ENCODE results near the gene MIA3.
A peak's percentile ranks its signal among the peaks of the same experiment; 100 is the strongest.
"Not testable (repeated sequence)": the region's sequence is repeated elsewhere in the genome, so short reads cannot be mapped to it uniquely, and the experiment has no call there.

Gene MIA3

GRCh38 chr1:222589462-222590302 is 28.2 kb upstream of the MIA3 start, which contains the start of gene TAF1A:
Gene TAF1A, minus strand, starts transcription at chr1:222589933.
- Histone ChIP-seq H3K4me2 (peak within 1 kb of the TSS; percentile 88), H3K36me3 (peaks cover 20% of the 10 kb centered on the region), H3K9ac (peak within 1 kb of the TSS; percentile 79), H3K27ac (peak within 1 kb of the TSS; percentile 52), H3K4me3 (peak within 1 kb of the TSS; percentile 80), H3K9me3 (no peaks in the 10 kb centered on the region), H3K27me3 (no peaks in the 10 kb centered on the region), H3K4me1 (peaks cover 28% of the 10 kb centered on the region), H4K20me1 (0 out of 2 replicates have a peak, but pooled peaks cover 6% of the 10 kb centered on the region)
- TF ChIP-seq Cebpa-rat (IDR thresholded peaks at IDR 0.05) = no peak

GRCh38 chr1:222592171-222592570 is 25.7 kb upstream of the MIA3 start:
- H3K4me3 ChIP-seq = no peak overlapping the region
- no peak overlapping the region for H3K27ac ChIP-seq
- H3K4me1 ChIP-seq = peaks cover 25% of the 10 kb centered on the region
- no peaks in the 10 kb centered on the region for H3K27me3 ChIP-seq
- no peaks in the 10 kb centered on the region for H3K9me3 ChIP-seq
- TF ChIP-seq Cebpa-rat (IDR thresholded peaks at IDR 0.05) = no peak
- H3K36me3 ChIP-seq = peaks cover 8% of the 10 kb centered on the region
- H4K20me1 ChIP-seq = no peaks in the 10 kb centered on the region
- no peak overlapping the region for H3K9ac ChIP-seq
- H3K4me2 ChIP-seq = no peak overlapping the region

- Histone ChIP-seq H3K4me1 (peaks cover 7% of the 10 kb centered on the region), H3K9ac (no peak overlapping the region), H4K20me1 (no peaks in the 10 kb centered on the region), H3K4me2 (no peak overlapping the region), H3K27ac (no peak overlapping the region), H3K4me3 (no peak overlapping the region), H3K36me3 (no peaks in the 10 kb centered on the region), H3K27me3 (no peaks in the 10 kb centered on the region), H3K9me3 (no peaks in the 10 kb centered on the region)
- TF ChIP-seq Cebpa-rat (IDR thresholded peaks at IDR 0.05) = no peak
Observed at GRCh38 chr1:222594789-222595188, 23.1 kb upstream of the MIA3 start.

GRCh38 chr1:222596696-222597095 is 21.2 kb upstream of the MIA3 start:
- no peaks in the 10 kb centered on the region for H4K20me1 ChIP-seq
- H3K4me2 ChIP-seq = no peak overlapping the region
- H3K9ac ChIP-seq = no peak overlapping the region
- H3K36me3 ChIP-seq = no peaks in the 10 kb centered on the region
- H3K4me3 ChIP-seq = no peak overlapping the region
- H3K27me3 ChIP-seq = no peaks in the 10 kb centered on the region
- no peaks in the 10 kb centered on the region for H3K9me3 ChIP-seq
- no peaks in the 10 kb centered on the region for H3K4me1 ChIP-seq
- H3K27ac ChIP-seq = no peak overlapping the region
- TF ChIP-seq Cebpa-rat (IDR thresholded peaks at IDR 0.05) = no peak

GRCh38 chr1:222600281-222600680 is 17.6 kb upstream of the MIA3 start:
- H3K9ac ChIP-seq = no peak overlapping the region
- H3K4me3 ChIP-seq = no peak overlapping the region
- H3K9me3 ChIP-seq = no peaks in the 10 kb centered on the region
- H4K20me1 ChIP-seq = no peaks in the 10 kb centered on the region
- H3K36me3 ChIP-seq = no peaks in the 10 kb centered on the region
- no peak for TF ChIP-seq Cebpa-rat (IDR thresholded peaks at IDR 0.05)
- no peaks in the 10 kb centered on the region for H3K27me3 ChIP-seq
- H3K4me2 ChIP-seq = no peak overlapping the region
- H3K27ac ChIP-seq = no peak overlapping the region
- H3K4me1 ChIP-seq = no peaks in the 10 kb centered on the region

- H4K20me1 ChIP-seq = no peaks in the 10 kb centered on the region
- H3K4me2 ChIP-seq = no peak overlapping the region
- no peak overlapping the region for H3K27ac ChIP-seq
- no peaks in the 10 kb centered on the region for H3K9me3 ChIP-seq
- H3K27me3 ChIP-seq = no peaks in the 10 kb centered on the region
- H3K4me1 ChIP-seq = no peaks in the 10 kb centered on the region
- no peak overlapping the region for H3K9ac ChIP-seq
- TF ChIP-seq Cebpa-rat (IDR thresholded peaks at IDR 0.05) = no peak
- H3K36me3 ChIP-seq = no peaks in the 10 kb centered on the region
- no peak overlapping the region for H3K4me3 ChIP-seq
Observed at GRCh38 chr1:222601257-222601656, 16.6 kb upstream of the MIA3 start.

GRCh38 chr1:222606757-222607156 is 11.1 kb upstream of the MIA3 start:
- Histone ChIP-seq H3K27me3 (no peaks in the 10 kb centered on the region), H3K4me2 (no peak overlapping the region), H4K20me1 (no peaks in the 10 kb centered on the region), H3K36me3 (no peaks in the 10 kb centered on the region), H3K4me3 (no peak overlapping the region), H3K4me1 (no peaks in the 10 kb centered on the region), H3K27ac (no peak overlapping the region), H3K9ac (no peak overlapping the region), H3K9me3 (peaks cover 6% of the 10 kb centered on the region; the same call in 1 of the 2 replicates)
- TF ChIP-seq Cebpa-rat (IDR thresholded peaks at IDR 0.05) = no peak

GRCh38 chr1:222609111-222609510 is 8.8 kb upstream of the MIA3 start:
- not testable (repeated sequence) for H3K27me3 ChIP-seq, H3K36me3 ChIP-seq, H3K9ac ChIP-seq, H3K4me2 ChIP-seq, H4K20me1 ChIP-seq, H3K4me3 ChIP-seq, H3K4me1 ChIP-seq, H3K9me3 ChIP-seq, H3K27ac ChIP-seq

- Histone ChIP-seq H3K4me3 (no peak overlapping the region), H3K27me3 (no peaks in the 10 kb centered on the region), H3K4me2 (no peak overlapping the region), H3K4me1 (no peaks in the 10 kb centered on the region), H3K27ac (no peak overlapping the region), H4K20me1 (no peaks in the 10 kb centered on the region), H3K36me3 (no peaks in the 10 kb centered on the region), H3K9me3 (peaks cover 6% of the 10 kb centered on the region; the same call in 1 of the 2 replicates), H3K9ac (no peak overlapping the region)
- no peak for TF ChIP-seq Cebpa-rat (IDR thresholded peaks at IDR 0.05)
Observed at GRCh38 chr1:222610728-222611127, 7.2 kb upstream of the MIA3 start.

GRCh38 chr1:222613627-222614026 is 4.3 kb upstream of the MIA3 start:
- TF ChIP-seq Cebpa-rat (IDR thresholded peaks at IDR 0.05) = no peak
- Histone ChIP-seq H3K36me3 (no peaks in the 10 kb centered on the region), H3K4me1 (peaks cover 4% of the 10 kb centered on the region; the same call in 1 of the 2 replicates), H3K4me2 (no peak overlapping the region), H3K9ac (no peak overlapping the region), H3K27me3 (peaks cover under 1% of the 10 kb centered on the region; the same call in 1 of the 2 replicates), H3K27ac (no peak overlapping the region), H4K20me1 (no peaks in the 10 kb centered on the region; the same call in 1 of the 2 replicates), H3K4me3 (no peak overlapping the region), H3K9me3 (peaks cover 6% of the 10 kb centered on the region; the same call in 1 of the 2 replicates)

Measured in BLaER1 (cell line).